Measurements from ENCODE around the gene OSBP2. TPM values are rescaled to one million over a fixed set of nuclear protein-coding genes. Genes with fewer than 3 reads are reported as not detected.

Gene OSBP2
- total RNA-seq, 4 donors from 2014 or later = 1.9 to 3.9 (median 3.0) TPM

GRCh38 chr22:30824711-30825110 is 130.0 kb downstream of the OSBP2 start:
- DNase-seq = no peak
- H3K4me3 ChIP-seq = no peak overlapping the region
- H3K9me3 ChIP-seq = no peaks in the 10 kb centered on the region
- no peaks in the 10 kb centered on the region for H3K36me3 ChIP-seq
- WGBS, 2 donors = 89 to 100% methylated on average over 1 to 6 of the region's 8 CpGs
- intact Hi-C loops (cut with DNase I) = no loop called here
- TF ChIP-seq, protein P1, sequence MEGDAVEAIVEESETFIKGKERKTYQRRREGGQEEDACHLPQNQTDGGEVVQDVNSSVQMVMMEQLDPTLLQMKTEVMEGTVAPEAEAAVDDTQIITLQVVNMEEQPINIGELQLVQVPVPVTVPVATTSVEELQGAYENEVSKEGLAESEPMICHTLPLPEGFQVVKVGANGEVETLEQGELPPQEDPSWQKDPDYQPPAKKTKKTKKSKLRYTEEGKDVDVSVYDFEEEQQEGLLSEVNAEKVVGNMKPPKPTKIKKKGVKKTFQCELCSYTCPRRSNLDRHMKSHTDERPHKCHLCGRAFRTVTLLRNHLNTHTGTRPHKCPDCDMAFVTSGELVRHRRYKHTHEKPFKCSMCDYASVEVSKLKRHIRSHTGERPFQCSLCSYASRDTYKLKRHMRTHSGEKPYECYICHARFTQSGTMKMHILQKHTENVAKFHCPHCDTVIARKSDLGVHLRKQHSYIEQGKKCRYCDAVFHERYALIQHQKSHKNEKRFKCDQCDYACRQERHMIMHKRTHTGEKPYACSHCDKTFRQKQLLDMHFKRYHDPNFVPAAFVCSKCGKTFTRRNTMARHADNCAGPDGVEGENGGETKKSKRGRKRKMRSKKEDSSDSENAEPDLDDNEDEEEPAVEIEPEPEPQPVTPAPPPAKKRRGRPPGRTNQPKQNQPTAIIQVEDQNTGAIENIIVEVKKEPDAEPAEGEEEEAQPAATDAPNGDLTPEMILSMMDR (IDR thresholded peaks at IDR 0.05) = no peak
- TF ChIP-seq POLR2A (IDR thresholded peaks at IDR 0.05) = no peak
- peaks cover 3 to 36% (median 16%) of the 10 kb centered on the region in 3 donors for H3K4me1 ChIP-seq
- H3K27me3 ChIP-seq = peaks cover 0 to 62% (median 5%) of the 10 kb centered on the region in 4 donors
- H3K27ac ChIP-seq = no peak overlapping the region

DNA sequence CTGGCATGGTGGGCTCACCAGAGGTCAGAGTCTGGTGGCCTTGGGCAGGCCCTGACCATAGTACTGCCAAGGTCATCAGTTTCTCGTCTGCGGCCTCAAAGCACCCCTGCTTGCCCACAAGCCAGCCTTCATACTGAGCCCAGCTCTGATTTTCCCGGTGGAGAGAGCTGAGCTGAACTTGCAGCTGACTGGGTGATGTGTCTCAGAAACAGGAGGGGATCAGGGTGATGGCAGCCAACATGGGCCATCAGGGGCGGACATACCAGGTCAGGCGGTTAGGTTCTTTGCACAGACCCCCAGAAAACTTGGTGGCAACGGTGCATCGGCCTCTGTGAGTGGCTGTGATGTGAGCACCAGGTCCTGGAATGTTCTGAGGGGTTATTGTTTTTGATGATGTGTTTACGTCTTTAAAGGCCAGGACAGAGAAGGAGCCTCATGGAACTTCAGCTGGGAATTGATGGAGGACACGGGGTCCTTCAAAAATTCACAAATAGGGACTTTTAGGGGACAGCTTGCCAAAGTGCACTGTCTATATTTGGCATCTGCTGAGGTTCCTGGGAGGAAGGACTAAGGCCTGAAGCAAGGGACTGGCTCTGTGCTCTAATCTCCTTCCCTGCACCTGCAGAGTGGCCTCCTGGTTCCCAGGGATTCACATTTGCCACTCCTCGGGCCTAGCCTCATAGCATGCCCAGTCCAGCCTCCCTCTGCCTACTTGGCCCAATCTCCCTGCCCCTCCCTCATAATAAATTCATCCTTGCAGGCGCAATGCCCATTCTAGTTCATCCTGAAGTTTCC is 131.2 kb downstream of the OSBP2 start:
- DNase-seq = no peak
- peaks cover 0 to 52% (median 5%) of the 10 kb centered on the region in 4 donors for H3K27me3 ChIP-seq
- TF ChIP-seq, protein P1 (IDR thresholded peaks at IDR 0.05) = no peak
- TF ChIP-seq POLR2A (IDR thresholded peaks at IDR 0.05) = no peak
- no peaks in the 10 kb centered on the region for H3K36me3 ChIP-seq
- WGBS, 2 donors = 74 to 81% methylated on average over 4 to 9 of the region's 11 CpGs
- peaks cover 10 to 48% (median 25%) of the 10 kb centered on the region in 3 donors for H3K4me1 ChIP-seq
- H3K4me3 ChIP-seq = no peak overlapping the region
- H3K27ac ChIP-seq = no peak overlapping the region
- no peaks in the 10 kb centered on the region for H3K9me3 ChIP-seq
- intact Hi-C loops (cut with DNase I) = no loop called here

DNA sequence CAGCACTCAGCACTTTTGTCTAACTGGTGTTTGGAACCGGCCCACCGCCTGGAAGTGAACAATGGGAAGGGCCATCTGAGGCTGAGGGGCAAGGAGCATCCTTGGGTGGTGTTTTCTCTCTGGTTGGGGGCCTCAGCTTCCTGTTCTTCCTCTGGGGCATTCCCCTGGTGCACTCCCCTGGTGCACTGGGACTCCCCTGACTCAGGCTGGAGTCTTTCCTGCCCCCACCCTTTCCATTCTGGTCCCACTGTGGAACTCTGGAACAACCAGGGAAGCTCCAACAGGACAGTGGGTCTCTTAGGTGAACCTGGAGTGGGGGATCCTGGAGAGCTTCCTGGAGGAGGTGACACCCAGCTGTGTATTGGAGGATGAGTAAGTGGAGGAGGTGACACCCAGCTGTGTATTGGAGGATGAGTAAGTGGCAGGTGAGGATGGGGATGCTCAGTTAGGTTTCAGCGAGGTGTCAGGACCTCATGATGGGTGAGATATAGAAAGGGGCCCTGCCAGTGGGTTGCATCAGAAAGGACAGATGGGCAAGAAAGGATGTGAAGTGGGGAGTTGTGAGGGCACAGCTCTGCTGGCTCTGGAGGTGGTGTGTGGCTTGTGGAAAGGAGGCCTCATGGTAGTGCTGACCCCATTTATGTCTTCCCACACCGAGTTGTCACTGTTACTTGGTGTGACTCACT is 132.1 kb downstream of the OSBP2 start:
- no peak overlapping the region for H3K27ac ChIP-seq
- TF ChIP-seq, protein P1 (IDR thresholded peaks at IDR 0.05) = no peak
- TF ChIP-seq POLR2A (IDR thresholded peaks at IDR 0.05) = no peak
- H3K9me3 ChIP-seq = no peaks in the 10 kb centered on the region
- peaks cover 0 to 43% (median 5%) of the 10 kb centered on the region in 4 donors for H3K27me3 ChIP-seq
- no peaks in the 10 kb centered on the region for H3K36me3 ChIP-seq
- H3K4me1 ChIP-seq = peaks cover 10 to 54% (median 31%) of the 10 kb centered on the region in 3 donors
- intact Hi-C loops (cut with DNase I) = no loop called here
- 72 to 89% methylated on average over 2 to 4 of the region's 4 CpGs for WGBS, 2 donors
- no peak overlapping the region for H3K4me3 ChIP-seq
- DNase-seq = no peak

DNA sequence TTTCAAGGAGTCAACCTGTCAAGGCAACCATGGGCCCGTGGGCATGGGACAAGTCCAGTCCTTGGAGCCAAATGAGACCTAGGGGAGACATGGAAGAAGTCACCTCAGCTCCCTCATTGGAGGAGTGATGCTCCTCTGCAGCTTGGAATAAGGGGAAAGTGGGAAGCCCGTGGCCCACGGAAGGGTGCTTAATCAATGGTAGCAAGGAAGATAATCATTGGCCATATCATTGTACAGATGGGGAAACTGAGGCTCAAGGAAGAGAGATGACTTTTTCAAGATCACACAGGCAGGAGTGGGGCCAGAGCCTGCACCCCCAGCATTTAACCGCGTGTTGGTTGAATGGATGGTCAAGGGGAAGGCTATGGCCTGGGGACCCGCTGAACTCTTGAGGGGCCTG is 133.0 kb downstream of the OSBP2 start:
- Histone ChIP-seq H3K4me3 (no peak overlapping the region), H3K4me1 (peaks cover 10 to 53% (median 24%) of the 10 kb centered on the region in 3 donors), H3K36me3 (no peaks in the 10 kb centered on the region), H3K27me3 (peaks cover 0 to 35% (median 4%) of the 10 kb centered on the region in 4 donors), H3K9me3 (no peaks in the 10 kb centered on the region), H3K27ac (no peak overlapping the region)
- 86 to 89% methylated on average over 5 to 6 of the region's 6 CpGs for WGBS, 2 donors
- DNase-seq = no peak
- intact Hi-C loops (cut with DNase I) = no loop called here
- TF ChIP-seq, protein P1 (IDR thresholded peaks at IDR 0.05) = no peak
- TF ChIP-seq POLR2A (IDR thresholded peaks at IDR 0.05) = no peak
